GF-D8 (cell line): Measurements from ENCODE around the gene ZNF865.

Experiments
- DNase-seq: peaks from one replicate; lab custom pipeline; 2025; lab: John Stamatoyannopoulos, UW

ZNF865 gene

DNA sequence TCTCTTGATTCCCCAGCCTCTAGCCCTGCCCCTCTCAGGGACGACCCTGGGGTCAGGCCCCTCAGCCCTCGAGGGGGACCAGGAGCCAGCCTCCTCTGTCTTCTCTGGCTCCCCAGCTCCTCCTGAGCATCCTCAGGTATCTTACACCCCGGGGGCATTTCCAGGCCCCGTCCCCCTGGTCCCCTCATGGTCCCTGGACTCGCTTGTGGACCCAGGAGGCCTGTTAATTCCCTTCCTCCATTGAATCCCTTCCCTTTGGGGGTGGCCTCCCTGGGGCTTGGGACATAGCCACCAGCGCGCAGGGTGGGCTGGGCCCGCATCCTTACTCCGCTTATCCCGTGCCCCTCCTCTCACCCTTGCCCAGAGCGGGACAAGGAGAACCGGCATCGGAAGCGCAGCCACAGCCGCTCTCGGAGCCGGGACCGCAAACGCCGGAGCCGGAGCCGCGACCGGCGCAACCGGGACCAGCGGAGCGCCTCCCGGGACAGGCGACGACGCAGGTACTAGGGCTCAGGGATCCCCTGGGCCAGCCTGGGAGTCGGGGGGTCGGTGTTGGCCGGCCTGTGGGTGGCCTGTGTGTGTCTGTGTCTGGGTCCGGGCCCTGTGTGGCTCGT, 53.5 kb downstream of the ZNF865 start:
- no peak for DNase-seq

DNA sequence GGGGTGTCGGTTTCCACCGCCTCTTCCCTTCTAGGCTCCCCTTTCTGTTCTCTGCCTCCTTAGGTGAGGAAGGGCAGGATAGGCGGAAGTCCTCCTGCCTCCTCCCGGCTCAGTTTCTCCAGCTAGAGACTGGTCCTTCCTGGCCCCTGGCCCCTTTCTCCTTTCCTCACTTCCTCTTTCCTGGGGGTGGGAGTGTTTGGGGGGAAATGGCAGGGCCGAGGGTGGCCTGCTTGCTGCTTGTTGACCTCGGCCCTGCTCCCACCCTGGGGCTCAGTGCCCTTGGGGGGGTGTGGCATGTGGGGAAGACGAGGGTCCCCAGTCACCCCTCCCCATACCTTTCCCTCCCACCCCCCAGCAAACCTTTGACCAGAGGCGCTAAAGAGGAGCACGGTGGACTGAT, 54.4 kb downstream of the ZNF865 start:
- no peak for DNase-seq

DNA sequence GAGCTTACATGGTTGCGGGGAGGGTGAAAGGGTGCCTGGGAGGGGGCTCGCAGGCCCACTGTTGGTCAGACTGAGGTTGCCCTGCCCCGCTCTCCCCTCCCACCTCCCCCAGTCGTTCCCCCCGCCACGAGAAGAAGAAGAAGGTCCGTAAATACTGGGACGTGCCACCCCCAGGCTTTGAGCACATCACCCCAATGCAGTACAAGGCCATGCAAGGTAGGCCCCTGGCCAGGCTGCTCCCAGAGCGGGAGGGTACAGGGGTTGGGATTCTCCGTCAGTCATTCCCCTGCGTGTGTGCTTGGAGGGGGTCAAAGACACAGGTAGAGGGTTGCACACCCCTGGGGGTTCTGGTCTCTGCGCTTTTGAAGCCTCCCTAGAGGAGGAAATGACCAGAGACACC, 55.0 kb downstream of the ZNF865 start:
- no peak for DNase-seq

DNA sequence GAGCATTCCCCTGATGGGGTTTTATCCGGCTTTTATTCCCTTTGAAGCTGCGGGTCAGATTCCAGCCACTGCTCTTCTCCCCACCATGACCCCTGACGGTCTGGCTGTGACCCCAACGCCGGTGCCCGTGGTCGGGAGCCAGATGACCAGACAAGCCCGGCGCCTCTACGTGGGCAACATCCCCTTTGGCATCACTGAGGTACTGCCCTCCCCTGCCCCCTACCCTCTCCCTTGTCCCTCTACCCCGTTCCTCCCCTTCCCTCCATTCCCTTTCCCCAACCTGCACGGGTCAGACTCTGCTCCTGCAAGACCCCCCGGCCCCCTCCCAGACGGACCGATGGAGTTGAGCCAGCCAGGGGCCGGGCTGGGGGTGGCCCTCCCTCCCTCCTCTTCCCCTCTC, 55.5 kb downstream of the ZNF865 start:
- DNase-seq, result no peak

DNA sequence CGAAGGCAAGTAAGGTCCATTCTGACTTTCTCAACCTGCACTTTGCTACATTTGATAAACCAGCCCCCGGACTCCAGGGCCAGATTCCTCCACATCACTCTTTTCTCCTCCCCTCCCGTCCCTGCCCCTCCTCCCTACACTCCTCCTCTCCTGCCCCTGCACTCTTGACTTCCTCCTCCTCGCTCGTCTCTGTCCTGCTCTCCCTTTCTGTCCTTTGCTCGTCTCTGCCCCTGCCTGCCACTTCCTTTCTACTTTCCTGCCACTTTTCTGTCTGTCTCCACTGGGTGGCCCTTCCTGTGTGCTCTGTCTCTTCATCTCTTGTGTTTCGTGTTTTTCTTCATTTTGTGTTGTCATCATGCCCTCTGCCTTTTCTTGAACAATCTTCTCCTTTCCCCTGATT, 56.4 kb downstream of the ZNF865 start:
- no peak for DNase-seq

DNA sequence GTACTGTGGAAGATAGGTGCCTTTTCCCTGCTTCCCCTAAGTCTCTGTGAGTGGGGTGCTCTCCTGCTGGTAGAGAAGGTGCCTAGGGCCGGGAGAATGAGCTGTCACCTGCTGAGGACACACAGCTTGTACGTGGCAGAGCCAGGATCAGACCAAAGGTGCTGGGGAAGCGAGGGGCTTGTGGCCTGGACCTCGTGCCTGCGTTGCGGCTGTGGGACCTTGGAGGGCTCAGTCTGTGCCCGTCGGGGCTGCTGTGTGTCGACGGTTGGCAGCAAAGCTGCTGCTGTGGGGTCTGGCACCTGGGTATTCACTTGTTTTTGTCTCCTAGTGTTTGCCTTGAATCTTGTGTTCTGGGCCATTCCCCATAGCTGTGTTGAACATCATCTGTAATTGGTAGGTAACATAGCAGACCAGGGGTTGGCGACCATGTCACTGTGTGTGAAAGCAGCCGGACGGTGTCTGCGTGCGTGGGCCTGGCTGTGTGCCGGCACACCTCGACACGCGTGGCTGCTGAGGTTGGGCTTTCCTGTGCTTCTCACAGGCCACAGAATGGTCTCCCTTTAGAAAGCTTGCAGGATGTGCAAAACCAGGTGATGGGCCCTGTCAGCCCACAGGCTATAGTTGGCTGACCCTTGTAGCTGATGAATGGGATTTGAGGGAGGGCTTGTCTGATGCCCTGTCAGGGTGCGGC, 58.5 kb downstream of the ZNF865 start:
- no peak for DNase-seq

DNA sequence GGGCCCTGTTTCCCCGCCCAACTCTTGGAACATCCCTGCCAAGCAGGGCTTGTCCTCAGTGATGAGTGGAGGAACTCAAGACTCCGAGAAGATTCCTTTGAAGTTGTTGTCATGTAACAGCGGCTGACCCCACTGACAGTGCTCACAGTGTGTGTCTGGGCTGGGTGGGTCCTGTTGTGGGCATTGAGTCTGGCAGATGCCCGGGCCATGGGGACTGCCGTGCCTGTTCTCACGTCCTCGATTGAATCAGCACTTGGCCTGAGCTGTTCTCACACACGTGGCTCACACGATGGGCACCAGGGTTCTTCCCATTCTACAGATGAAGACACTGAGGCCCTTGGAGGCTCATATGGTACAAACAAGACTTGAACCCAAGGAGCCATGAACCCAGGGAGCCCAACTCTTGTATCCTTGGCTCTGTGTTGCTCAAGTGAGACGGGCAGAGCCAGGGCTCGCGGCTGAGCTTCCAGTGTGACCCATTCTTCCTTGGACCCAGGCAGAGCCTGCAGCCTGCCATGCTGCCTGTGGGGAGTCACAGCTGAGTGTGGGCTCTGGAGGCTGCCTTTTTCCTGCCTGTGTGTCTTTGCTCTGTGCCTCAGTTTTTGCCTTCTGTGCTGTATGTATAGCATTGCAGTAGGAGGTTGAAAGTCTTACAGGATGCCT, 61.0 kb downstream of the ZNF865 start:
- no peak for DNase-seq
